GM19438 (cell line): ENCODE results near the gene CASS4.
"Not testable (repeated sequence)": the region's sequence is repeated elsewhere in the genome, so short reads cannot be mapped to it uniquely, and the experiment has no call there.

ENCODE experiments used
- ATAC-seq: cut with Tn5 transposase; IDR thresholded peaks from one replicate; pipeline ENCODE4 v1.9.1; 2021; ENCODE audit warnings: low read depth; ENCODE audit not compliant: unreplicated experiment

CASS4 gene, protein sequence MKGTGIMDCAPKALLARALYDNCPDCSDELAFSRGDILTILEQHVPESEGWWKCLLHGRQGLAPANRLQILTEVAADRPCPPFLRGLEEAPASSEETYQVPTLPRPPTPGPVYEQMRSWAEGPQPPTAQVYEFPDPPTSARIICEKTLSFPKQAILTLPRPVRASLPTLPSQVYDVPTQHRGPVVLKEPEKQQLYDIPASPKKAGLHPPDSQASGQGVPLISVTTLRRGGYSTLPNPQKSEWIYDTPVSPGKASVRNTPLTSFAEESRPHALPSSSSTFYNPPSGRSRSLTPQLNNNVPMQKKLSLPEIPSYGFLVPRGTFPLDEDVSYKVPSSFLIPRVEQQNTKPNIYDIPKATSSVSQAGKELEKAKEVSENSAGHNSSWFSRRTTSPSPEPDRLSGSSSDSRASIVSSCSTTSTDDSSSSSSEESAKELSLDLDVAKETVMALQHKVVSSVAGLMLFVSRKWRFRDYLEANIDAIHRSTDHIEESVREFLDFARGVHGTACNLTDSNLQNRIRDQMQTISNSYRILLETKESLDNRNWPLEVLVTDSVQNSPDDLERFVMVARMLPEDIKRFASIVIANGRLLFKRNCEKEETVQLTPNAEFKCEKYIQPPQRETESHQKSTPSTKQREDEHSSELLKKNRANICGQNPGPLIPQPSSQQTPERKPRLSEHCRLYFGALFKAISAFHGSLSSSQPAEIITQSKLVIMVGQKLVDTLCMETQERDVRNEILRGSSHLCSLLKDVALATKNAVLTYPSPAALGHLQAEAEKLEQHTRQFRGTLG

DNA sequence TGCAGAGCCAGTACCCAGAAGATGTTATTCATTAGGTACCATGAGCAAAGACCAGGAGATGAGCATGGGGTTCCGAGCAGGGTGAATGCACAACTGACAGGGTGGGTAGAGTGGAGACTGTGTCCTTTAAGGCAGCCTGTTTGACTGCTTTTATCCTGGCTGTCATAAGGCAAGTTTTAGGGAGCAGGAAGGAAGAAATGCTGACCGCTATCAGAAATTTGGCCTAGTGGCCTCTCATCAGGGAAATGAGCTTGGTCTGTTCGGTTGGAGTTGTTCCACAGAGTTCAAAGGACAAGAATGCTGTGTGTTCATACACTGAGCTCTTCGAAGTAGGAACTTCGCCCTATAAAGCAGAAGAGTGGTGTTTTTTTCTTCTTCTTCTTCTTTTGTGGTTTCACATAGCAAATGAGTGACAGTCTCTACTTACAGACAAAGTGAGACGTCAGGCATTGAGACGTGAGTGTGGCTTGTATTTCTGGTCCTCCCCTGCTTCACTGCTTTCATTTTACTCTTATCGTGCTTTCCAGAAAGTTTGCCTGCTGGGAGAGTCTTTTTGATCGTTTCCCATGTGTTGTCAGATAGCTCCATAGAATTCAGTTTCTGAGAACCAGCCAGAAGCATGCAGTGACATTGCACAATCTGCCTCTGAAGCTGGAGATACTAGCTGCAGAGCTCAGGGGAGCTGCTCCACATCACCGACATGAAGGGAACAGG is at the start of gene CASS4:
Gene CASS4 (plus strand): TSS at position 502 of the 714 bp plus-strand sequence. CDS start 199 bp downstream, at position 701.
- peak; percentile 78 for ATAC-seq

DNA sequence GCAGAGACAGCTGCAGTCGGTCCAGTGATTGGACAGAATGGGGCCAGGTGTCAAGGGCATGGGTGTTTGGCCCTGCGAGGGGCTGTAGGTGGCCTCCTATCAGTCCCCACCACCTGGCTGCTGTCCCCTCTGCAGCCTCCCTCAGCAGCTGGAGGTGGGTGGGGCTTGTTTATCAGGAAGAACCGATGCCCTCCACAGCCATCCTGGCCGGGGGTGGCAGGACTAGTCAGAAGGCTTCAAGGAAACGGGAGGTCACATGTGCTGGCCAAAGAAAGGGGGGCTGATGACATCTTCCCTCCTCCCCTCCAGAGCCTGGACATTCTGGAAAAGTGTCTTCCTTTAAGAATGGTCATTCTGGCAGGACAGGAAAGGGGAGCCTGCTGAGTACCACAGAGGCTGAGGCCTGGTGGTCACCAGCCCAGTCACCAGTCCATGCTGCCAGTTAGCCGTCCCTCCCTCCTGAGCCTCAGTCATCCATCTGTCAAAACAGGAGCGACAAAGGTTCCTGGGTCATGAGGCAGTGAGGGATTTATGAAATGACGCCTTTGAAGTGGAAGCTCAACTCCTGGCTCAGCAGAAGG is 49.1 kb upstream of the CASS4 start:
- ATAC-seq = no peak

DNA sequence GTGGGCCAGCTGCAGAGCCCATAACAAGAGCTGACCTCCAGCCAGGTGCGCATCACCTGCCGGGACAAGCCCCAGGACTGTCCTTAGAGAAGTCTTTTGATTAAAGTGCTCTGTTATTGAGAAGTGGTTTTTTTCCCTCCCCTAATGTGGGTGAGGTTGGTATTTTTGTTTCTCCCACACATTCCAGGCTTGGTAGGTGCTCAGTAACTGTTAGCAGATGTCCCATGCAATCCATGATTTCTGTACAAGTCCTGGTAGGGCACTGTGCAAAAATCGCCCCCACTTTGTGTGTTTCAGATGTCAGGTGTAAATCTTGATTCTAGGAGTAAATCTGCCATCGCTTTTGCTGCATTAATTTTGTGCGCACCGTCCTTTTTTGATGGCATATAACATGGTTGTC is 48.6 kb upstream of the CASS4 start:
- no peak for ATAC-seq

DNA sequence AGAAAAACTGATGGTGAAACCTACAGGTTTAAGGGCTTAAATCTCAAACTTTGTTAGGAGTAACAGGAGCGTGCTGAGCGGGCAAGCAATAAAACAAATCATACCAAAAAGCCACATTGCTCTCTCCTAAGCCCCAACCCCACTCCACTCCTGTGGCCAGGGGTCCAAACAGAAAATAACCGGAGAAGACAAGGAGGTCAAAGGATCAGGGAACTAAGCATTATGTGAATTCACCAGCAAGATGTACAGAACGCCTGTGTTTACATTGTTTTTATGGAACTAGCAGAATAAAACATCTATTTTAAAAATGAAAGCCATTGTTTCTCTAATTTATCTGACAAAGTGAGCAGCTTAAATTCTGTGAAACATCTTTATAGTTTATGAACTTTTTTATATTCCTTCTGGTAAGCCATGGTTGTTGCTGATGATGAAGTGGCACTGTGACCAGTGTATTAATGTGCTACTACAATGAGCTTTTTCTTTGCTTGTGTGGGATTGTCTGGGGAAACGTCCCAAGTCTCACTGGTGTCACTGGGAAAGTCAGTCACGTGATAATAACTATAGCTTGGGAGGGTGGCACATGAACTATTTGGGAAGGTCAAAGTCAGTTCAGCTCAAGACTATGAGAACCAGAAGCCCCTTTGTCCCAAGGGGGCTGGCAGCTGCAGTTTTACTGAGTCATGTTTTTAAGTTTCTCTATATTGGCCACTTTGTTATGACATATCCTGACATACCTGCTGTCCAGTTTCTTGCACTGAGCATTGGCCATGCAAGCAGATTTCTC is 43.5 kb upstream of the CASS4 start:
- ATAC-seq = no peak

DNA sequence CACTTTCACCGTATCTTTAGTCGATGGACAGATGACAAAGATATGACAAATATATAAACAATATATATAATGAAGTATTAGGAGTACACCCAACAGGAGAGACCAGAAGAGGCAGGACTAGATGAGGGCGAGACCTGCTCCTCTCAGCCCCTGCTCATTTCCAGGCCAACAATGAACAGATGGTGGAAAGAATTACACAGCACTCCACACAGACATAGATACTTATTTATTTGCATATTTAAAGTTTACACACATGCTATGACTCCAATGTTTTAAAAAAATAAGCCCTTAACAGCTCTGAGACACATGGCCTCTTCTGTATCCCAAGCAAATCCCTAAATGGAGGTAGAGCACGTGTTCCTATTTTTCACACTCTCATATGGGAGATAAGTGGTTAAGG is 42.9 kb upstream of the CASS4 start:
- ATAC-seq = no peak

DNA sequence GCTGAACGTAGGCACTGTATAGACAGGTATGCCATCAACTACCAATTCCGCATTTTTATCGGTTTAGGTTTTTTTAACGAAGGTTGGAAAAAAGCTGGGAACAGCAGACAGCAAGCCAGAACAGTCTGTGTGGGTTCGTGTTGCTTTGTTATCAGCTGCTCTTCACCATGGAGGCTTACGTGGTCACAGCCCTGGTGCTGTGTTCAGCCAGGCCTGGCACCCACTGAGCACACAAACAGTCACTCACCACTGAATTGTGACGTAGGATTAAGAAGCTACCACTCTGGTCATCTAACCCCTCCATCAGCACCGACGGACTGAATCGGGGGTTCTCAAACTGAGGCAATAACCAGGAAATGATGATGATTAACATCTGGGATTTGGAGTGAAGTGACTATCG is 40.1 kb upstream of the CASS4 start:
- no peak for ATAC-seq

DNA sequence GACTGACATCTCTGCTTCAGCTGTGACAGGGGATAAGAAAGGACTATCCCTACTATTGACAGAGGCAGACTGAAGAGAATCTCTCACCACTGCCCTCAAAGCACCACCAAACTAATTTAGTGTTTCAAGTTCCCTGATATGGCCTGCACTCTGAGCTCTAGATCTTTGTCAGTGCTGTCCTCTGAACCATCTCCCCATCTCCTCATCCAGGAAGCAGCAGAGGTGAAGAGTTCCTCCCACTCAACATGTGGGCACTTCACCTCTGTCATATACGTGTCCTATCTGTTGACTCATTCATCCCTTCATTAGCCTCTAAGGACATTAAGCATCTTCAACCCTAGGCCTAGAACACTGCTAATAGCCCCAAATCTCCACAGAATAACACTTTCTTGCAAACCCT is 39.2 kb upstream of the CASS4 start:
- ATAC-seq = no peak

DNA sequence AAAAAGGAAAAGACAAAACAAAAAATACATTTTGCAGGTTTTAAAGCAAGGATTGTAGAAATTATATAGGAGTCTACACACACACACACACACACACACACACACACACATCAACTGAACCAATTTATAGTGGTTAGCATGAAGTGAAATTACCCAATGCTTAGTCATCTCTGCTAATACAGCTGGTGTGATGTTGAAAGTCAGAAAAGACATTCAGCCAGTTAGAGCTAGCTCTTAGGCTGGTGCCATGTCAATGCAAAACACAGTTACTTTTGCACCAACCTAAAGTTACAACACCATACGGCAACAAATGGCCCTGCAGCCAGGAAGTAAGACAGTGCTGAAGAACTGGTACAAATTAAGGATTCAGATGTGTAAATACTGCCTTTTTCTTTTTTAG is 38.1 kb upstream of the CASS4 start:
- no peak for ATAC-seq

DNA sequence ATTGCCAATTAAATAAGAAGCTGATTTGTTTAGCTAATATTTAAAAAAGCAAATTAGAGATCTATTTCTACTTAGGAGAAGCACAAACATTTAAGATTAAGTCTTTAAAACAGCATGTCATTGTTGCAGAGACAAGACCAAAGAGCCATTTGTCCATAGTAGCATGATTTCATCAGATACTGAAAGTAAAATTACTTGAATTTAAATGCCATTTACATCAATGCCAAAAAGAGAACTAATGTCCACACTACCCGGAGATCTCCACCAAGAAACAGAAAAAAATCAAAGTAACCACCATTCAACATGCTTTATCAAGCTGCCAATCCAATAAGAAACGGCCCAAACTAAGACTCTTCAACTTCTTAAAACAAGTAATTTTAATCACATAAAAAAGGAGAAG is 35.7 kb upstream of the CASS4 start:
- ATAC-seq = no peak

DNA sequence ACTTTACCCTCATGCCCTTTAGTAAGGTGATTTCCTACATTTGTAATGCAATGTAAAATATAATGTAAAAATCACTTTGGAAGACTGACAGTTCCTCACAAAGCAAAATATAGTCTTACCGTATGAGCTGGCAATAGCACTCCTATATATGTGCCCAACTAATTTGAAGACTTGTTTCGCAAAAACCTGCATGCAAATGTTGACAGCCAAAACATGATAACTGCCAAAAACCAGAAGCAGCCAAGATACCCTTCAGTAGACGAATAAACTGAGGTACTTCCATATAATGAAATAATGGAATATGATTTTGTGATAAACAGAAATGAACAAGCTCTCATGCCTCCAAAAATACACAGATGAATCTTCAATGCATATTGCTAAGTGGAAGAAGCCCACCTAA is 33.7 kb upstream of the CASS4 start:
- no peak for ATAC-seq

DNA sequence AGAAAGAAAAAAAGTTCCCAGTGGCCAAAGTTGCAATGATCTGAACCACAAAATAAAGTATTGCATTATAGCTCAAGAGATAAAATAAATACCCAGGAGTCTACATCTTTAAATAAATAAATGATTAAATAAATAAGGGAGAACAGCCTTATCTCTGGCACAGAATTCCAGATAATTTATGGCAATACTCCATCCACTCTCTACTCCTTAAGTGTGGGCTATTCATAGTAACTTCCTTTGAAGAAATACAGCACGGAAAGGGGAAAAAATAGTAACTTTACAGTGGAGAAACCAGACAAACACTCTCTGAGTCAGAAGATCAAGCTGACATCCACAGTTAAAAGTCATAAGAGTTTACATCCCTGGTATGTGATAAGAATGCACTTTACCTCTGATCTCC is 31.7 kb upstream of the CASS4 start:
- no peak for ATAC-seq

DNA sequence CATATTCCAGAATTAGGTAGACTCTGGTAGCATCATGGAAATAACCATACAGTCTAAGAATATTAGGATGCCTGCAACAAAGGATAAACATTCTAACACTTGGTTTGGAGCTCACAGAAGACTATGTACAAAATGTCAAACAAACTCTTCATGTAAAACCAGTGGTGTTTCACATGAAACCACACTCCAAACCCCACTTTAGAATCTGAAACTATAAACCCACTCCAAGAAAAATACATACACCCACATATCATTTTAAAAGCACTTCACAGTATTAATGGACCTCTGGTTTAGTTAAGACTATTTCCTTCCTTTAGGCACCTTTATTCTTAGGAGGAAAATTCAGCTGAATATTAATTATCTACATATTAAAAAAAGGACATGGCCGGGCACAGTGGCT is 30.6 kb upstream of the CASS4 start:
- ATAC-seq = no peak

DNA sequence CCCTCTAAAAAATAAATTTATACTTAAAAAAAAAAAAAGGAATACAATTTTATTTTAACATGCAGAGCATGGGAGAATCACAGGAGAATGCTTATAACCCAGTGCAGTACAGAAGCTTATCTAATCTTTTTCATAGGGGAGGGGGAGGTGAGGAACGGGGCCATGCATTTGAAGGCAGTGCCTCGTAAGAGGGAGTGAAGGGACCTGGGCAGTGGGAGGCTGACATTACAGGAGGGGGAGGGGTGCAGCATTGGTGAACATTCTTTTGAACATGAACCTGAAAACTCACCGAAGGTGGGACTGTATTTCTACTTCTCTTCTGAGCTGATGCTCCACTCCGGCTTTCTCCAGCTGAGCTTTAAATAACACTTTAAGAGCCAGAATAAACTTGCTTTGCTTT is 29.4 kb upstream of the CASS4 start:
- no peak for ATAC-seq

DNA sequence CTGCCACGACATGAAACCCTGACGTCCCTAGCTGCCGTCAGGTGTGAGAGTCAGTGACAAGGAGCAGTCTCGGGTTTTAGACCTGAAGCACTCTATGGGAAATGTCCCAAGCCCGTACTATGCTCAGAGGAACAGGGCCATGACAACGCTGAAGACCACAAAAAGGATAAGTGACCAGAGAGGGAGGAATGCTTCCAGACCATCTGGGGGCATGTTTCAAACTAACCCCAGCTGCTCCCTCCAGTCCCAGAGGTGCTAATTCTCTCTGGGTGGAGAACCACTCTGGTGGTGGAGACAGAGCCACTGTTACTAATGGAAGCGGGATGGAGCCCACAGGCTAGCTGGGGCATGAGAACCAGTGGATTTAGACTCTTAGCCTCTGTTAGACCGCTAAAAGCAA is 28.7 kb upstream of the CASS4 start:
- no peak for ATAC-seq

DNA sequence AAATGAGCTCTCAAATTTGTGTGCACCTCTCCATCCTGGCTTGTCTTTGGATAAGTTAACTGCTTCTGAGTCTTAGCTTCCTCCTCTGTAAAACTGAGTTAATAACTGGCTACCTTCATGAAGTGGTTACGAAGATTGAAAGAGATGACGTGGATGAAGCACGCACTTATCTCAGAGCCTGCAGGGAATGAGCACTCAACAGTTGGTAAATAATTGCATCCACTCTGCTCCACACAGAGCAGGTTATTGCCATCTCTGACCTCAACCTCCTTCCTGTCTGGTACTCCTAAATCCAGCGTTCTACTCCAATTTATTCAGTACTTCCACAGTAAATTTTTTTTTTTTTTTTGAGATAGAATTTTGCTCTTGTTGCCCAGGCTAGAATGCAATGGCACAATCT is 26.9 kb upstream of the CASS4 start:
- no peak for ATAC-seq

DNA sequence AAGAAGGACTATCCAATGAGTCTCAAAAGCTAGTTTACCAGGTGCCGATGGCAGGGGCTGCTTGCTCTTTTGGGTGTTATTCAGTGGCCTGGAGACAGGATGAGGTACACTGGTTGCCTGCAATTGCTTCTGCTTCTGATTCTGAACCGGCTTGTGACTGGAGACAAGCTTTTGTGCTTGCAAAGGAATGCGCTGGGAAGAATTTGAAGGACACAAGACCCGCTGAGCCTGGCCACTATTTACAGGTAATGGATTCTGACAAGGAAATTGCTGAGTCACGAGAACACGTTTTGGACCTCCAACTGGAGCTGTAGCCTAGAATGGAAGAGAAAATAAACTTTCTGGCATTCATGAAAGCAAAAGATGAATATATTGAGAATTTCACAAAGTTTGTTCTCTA is 25.8 kb upstream of the CASS4 start:
- no peak for ATAC-seq

DNA sequence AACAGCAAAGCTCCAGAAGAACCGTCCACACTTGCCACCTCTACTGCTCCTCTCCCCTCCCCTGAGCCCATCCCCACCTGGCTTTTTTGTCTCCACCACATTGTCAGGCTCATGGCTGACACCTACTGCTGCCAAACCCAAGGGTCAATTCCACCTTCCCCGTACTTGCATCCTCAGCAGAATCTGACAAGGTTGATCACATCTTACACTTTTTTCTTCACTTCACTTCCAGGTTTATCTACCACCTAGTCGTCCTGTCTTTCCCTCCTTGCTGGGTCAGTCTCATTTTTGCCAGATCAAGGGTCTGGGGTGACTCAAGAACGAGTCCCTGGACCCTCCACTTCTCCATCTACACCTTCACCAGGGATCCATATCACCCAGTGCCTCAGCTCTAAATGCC is 23.2 kb upstream of the CASS4 start:
- no peak for ATAC-seq

DNA sequence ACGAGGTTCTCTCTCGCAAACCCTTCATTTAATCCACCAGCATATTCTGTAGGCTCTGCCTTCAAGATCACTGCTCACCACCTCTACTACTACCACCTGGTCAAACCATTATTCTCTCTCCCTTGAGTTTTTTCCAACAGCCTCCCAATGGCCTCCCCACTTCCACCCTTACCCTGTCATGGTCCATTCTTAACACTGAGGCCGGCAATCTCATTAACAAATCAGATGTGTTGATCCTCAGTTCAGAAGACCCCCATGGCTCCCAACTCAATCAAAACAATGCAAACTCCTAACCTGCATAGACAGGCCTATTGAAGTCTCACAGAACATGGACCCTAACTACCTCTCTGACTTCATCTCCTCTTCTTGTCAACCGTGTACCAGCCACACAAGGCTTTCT is 22.3 kb upstream of the CASS4 start:
- no peak for ATAC-seq

DNA sequence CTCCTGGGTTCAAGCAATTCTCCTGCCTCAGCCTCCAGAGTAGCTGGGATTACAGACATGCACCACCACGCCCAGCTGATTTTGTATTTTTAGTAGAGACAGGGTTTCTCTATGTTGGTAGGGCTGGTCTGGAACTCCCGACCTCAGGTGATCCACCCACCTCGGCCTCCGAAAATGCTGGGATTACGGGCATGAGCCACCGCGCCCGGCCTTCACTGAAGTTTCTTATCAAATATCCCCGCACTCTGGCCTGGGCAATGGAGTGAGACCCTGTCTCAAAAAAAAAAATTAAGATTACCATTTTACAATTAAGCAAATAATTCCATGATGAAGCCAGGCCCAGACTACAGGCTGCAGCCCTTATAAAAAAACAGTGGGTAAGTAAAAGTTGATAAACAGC is 21.7 kb upstream of the CASS4 start:
- not testable (repeated sequence) for ATAC-seq

DNA sequence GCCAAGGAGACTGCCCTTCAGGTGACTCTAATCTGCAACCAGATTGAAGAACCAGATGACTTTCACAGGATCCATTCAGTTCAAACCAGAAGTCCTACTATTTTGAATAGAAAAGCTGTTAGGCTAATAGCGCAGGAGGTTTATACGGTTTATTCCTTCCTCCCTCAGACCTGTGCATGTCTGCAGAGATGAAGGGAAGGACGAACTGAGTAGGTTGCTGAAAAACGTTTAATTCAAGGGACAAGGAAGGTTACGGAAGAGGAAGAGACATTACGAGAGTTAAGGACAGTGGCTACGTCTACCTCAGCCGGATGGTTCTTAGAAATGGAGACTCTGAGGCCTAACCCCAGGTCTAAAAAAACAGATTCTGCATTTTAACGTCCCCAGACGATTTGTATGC is 21.0 kb upstream of the CASS4 start:
- no peak for ATAC-seq
